ENCODE results near the gene DHX9.
A peak's percentile ranks its signal among the peaks of the same experiment; 100 is the strongest.

DNA sequence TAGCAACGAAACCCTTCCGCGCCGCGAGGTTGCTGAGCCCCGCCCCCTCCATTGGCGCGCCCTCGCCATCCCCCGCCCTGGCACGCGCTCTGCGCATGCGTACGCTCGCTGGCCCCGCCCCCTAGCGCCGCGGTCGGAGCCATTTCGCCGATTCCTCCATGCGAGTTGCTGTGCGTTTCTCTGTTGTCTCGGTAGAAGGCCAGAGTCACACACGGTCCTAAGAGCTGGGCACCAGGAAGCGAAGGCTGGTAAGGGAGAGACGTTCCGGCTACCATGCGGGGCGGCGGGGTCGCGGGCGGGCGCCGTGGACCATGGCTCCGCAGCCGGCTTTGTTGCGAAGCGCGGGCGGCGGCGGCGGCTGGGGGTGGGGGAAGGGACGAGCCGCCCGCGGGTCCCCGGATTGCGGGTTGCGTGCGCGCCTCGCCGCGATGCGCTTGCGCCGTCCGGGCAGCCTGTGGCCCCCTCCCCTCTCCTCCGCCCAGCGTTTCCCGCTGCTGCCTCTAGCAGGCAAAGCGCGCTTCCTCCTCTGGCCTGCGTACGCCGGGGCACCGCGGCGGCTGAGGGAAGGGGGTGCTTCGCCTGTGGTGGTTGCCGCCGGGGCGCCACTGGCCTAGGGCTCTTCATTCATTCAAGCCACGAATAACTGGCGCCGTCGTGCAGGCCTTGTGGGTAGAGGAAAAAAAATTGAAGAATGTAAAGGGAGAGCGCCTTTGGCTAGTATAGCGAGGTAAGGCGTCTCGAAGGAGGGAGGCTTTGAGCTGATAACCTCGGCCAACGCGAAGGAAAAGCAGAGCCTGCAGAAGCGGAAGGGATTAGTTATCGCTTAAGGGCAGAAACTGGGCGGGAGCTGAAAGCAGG is at the start of gene DHX9:
- TF ChIP-seq NFE2L2 (conservative IDR thresholded peaks at IDR 0.05; ENCODE audit: low read length) (no peak), POLR2A (IDR thresholded peaks at IDR 0.05; ENCODE audit: low read length) (peak; percentile 98), BHLHE40 (IDR thresholded peaks at IDR 0.05; ENCODE audit: low read depth, low read length) (no peak), EP300 (IDR thresholded peaks at IDR 0.05) (no peak), CTCF (IDR thresholded peaks at IDR 0.05) (no peak), ZNF302 (CRISPR knock-in tag; IDR thresholded peaks at IDR 0.05) (no peak), TP53 (CRISPR knock-in tag; IDR thresholded peaks at IDR 0.05) (no peak), SMC3 (IDR thresholded peaks at IDR 0.05) (no peak), MAFK (IDR thresholded peaks at IDR 0.05; ENCODE audit: partially characterized antibody) (no peak), FOSB (CRISPR knock-in tag; IDR thresholded peaks at IDR 0.05) (peak; percentile 60; the same call in 1 of the 2 replicates), GATA3 (IDR thresholded peaks at IDR 0.05; ENCODE audit: borderline replicate concordance) (no peak)
- TF ChIP-seq, protein P1, sequence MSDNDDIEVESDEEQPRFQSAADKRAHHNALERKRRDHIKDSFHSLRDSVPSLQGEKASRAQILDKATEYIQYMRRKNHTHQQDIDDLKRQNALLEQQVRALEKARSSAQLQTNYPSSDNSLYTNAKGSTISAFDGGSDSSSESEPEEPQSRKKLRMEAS (IDR thresholded peaks at IDR 0.05), result peak; percentile 83
